GM18867 (cell line): ENCODE data around the gene ANKRD17.
"Not testable (repeated sequence)": the region's sequence is repeated elsewhere in the genome, so short reads cannot be mapped to it uniquely, and the experiment has no call there.

Experiments used
- ATAC-seq: cut with Tn5 transposase; IDR thresholded peaks from one replicate; pipeline ENCODE4 v1.9.1; 2021; ENCODE audit warnings: mild to moderate bottlenecking, moderate library complexity; ENCODE audit not compliant: unreplicated experiment

The ANKRD17 gene

GRCh38 chr4:73258686-73259570 is at the start of gene ANKRD17:
Gene ANKRD17 (minus strand): TSS chr4:73258798. CDS start chr4:73258668, 130 bp downstream.
- ATAC-seq = peak; percentile 86

- no peak for ATAC-seq
Measured at GRCh38 chr4:73308286-73308685, 49.7 kb upstream of the ANKRD17 start.

GRCh38 chr4:73303711-73304110 is 45.1 kb upstream of the ANKRD17 start:
- no peak for ATAC-seq

GRCh38 chr4:73299548-73300280 is 41.1 kb upstream of the ANKRD17 start:
- ATAC-seq = no peak

GRCh38 chr4:73292661-73293060 is 34.1 kb upstream of the ANKRD17 start:
- not testable (repeated sequence) for ATAC-seq

- no peak for ATAC-seq
Measured at GRCh38 chr4:73281982-73282381, 23.4 kb upstream of the ANKRD17 start.

- no peak for ATAC-seq
Measured at GRCh38 chr4:73281396-73281795, 22.8 kb upstream of the ANKRD17 start.

GRCh38 chr4:73277201-73277600 is 18.6 kb upstream of the ANKRD17 start:
- no peak for ATAC-seq

- no peak for ATAC-seq
Measured at GRCh38 chr4:73275318-73275654, 16.7 kb upstream of the ANKRD17 start.

GRCh38 chr4:73272816-73273215 is 14.2 kb upstream of the ANKRD17 start:
- no peak for ATAC-seq

- ATAC-seq = no peak
Measured at GRCh38 chr4:73267050-73267449, 8.5 kb upstream of the ANKRD17 start.

- ATAC-seq = peak; percentile 13
Measured at GRCh38 chr4:73259571-73260090, 1.0 kb upstream of the ANKRD17 start.

- peak; percentile 33 for ATAC-seq
Measured at GRCh38 chr4:73258436-73258685, 237 bp downstream of the ANKRD17 start.

GRCh38 chr4:73257651-73258435 is 755 bp downstream of the ANKRD17 start:
- peak; percentile 13 for ATAC-seq

- ATAC-seq = peak; percentile 22
Measured at GRCh38 chr4:73257234-73257633, 1.4 kb downstream of the ANKRD17 start.

- ATAC-seq = not testable (repeated sequence)
Measured at GRCh38 chr4:73255847-73256246, 2.8 kb downstream of the ANKRD17 start.

- no peak for ATAC-seq
Measured at GRCh38 chr4:73252001-73252400, 6.6 kb downstream of the ANKRD17 start.

- ATAC-seq = no peak
Measured at GRCh38 chr4:73251384-73251783, 7.2 kb downstream of the ANKRD17 start.

- no peak for ATAC-seq
Measured at GRCh38 chr4:73250642-73251041, 8.0 kb downstream of the ANKRD17 start.

GRCh38 chr4:73248821-73249220 is 9.8 kb downstream of the ANKRD17 start:
- ATAC-seq = no peak

GRCh38 chr4:73248416-73248815 is 10.2 kb downstream of the ANKRD17 start:
- no peak for ATAC-seq
